Activated CD4-positive, alpha-beta T cell treated with anti-CD3 and anti-CD28 coated beads for 4 hours (primary cell): ENCODE measurements around the gene IFNA8.
A peak's percentile ranks its signal among the peaks of the same experiment; 100 is the strongest.
"Not testable (repeated sequence)": the region's sequence is repeated elsewhere in the genome, so short reads cannot be mapped to it uniquely, and the experiment has no call there.

ENCODE experiments used
- DNase-seq, 2 donors: peaks; one replicate each; pipeline ENCODE4 v3.0.0-alpha.2; 2020

The IFNA8 gene

GRCh38 chr9:21429191-21429590 is 20.3 kb downstream of the IFNA8 start:
- DNase-seq: no peak

GRCh38 chr9:21432672-21433425 is 23.9 kb downstream of the IFNA8 start:
- no peak for DNase-seq

- DNase-seq: peak; percentile 39 to 54
These were observed 25.5 kb downstream of the IFNA8 start for GRCh38 chr9:21434202-21435014.

- not testable (repeated sequence) for DNase-seq
These were observed 26.1 kb downstream of the IFNA8 start for GRCh38 chr9:21435015-21435383.

- no peak for DNase-seq
These were observed 31.2 kb downstream of the IFNA8 start, which contains the start of gene IFNA1 for GRCh38 chr9:21440139-21440538. IFNA1 (plus strand) TSS chr9:21440439; CDS start chr9:21440508, 69 bp downstream.

- DNase-seq: no peak
These were observed 35.1 kb downstream of the IFNA8 start for GRCh38 chr9:21443849-21444625.

GRCh38 chr9:21449312-21449711 is 40.4 kb downstream of the IFNA8 start:
- DNase-seq: not testable (repeated sequence)

- DNase-seq: no peak
These were observed 41.9 kb downstream of the IFNA8 start for GRCh38 chr9:21450733-21451394.

GRCh38 chr9:21452681-21453080 is 43.8 kb downstream of the IFNA8 start:
- no peak for DNase-seq

- no peak for DNase-seq
These were observed 45.2 kb downstream of the IFNA8 start for GRCh38 chr9:21454149-21454548.

- DNase-seq: peak in 1 of 2 donors; percentile 7
These were observed 46.4 kb downstream of the IFNA8 start for GRCh38 chr9:21455320-21455719.
